Gastroesophageal sphincter (tissue), 4 donors: ENCODE results near the gene C3orf20. TPM values are rescaled to one million over a fixed set of nuclear protein-coding genes. Genes with fewer than 3 reads are reported as not detected.

Source experiments
- ATAC-seq: fragments of 150-250 bp; one replicate; pipeline ENCODE4 v1.9.1; 2016; ENCODE audit warnings: mild to moderate bottlenecking, moderate library complexity
- H3K27ac ChIP-seq, 4 donors: fragments of 200-600 bp; sonication (generic) in 3 of 4; 1 replicate in 3 of 4; 2 replicates in 1 of 4; pipeline ENCODE4 v1.5.1; 2016 to 2019
- H3K27me3 ChIP-seq: fragments of 200-600 bp; sonication (generic); one replicate; pipeline ENCODE4 v1.5.1; 2019
- H3K36me3 ChIP-seq, 2 donors: fragments of 200-600 bp; sonication (generic); one replicate each; pipeline ENCODE4 v1.5.1; 2019; ENCODE audit warnings: control low read depth in 1 of 2
- H3K4me1 ChIP-seq, 3 donors: fragments of 200-600 bp; sonication (generic); 1 replicate in 2 of 3; 2 replicates in 1 of 3; pipeline ENCODE4 v1.5.1; 2016 to 2019; ENCODE audit warnings: control low read depth in 2 of 3
- H3K4me3 ChIP-seq, 2 donors: fragments of 200-600 bp; sonication (generic); one replicate each; pipeline ENCODE4 v1.5.1; 2019; ENCODE audit warnings: mild to moderate bottlenecking in 1 of 2, moderate library complexity in 1 of 2
- H3K9me3 ChIP-seq, 3 donors: fragments of 200-600 bp; sonication (generic); one replicate each; pipeline ENCODE4 v1.5.1; 2017 to 2019; ENCODE audit warnings: control low read depth in 2 of 3
- EP300 ChIP-seq: sonication (generic); formaldehyde crosslinking; IDR thresholded peaks from one replicate; pipeline ENCODE4 v1.6.1; 2017; ENCODE audit warnings: antibody characterized with exemption, mild to moderate bottlenecking
- POLR2A ChIP-seq, 2 donors: fragments of 450-650 bp; IDR thresholded peaks; one replicate each; pipeline ENCODE4 v1.6.1; 2017; ENCODE audit warnings: antibody characterized with exemption in 2 of 2, mild to moderate bottlenecking in 2 of 2, moderate library complexity in 1 of 2
- POLR2AphosphoS5 ChIP-seq: sonication (generic); formaldehyde crosslinking; IDR thresholded peaks from one replicate; pipeline ENCODE4 v1.6.1; 2017; ENCODE audit warnings: antibody characterized with exemption
- WGBS, 2 donors: methylation state at CpG; one replicate each; pipeline ENCODE4 v1.1.5; 2018; ENCODE audit warnings: low coverage in 1 of 2; 5-methylcytosine and 5-hydroxymethylcytosine counted together
- total RNA-seq, 4 donors: library from RNA; depleted of rRNA; stranded (reverse); fragments of >200 nt; gene quantifications; one replicate each; pipeline ENCODE4 v1.1.0, GENCODE V29; 2016
- TF ChIP-seq, protein P1 (sequence below), 4 experiments: fragments of 200-600 bp in 2 of 4; fragments of 450-650 bp in 2 of 4; sonication (generic) in 1 of 4; IDR thresholded peaks; one replicate each; pipeline ENCODE4 v1.5.1; 2017 to 2019; ENCODE audit warnings: antibody characterized with exemption in 4 of 4, mild to moderate bottlenecking in 2 of 4, moderate library complexity in 2 of 4

C3orf20 gene
- total RNA-seq, 4 donors from 2014 or later: 0.13 TPM; not detected in 3

DNA sequence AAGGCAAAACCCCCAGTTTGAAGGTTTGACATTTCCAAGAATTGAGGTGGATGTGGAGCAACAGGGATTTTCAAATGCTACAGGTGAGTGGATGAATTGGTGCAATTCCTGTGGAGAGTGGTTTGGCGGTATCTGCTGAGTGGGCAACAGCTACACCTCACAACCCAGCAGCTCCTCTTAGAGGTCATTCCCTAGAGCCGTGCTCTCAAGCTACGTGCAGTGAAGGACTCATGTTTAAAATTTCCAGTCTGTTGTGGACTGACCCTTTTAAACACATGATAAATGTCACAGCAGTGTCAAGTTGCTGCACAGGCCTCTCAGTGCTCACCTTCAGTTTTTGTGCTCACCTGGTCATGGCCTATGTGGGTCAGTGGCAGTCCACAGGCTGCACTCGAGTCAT is 9.5 kb downstream of the C3orf20 start:
- Histone ChIP-seq H3K9me3 (no peaks in the 10 kb centered on the region), H3K27me3 (no peaks in the 10 kb centered on the region), H3K36me3 (no peaks in the 10 kb centered on the region), H3K4me3 (no peak overlapping the region), H3K4me1 (no peaks in the 10 kb centered on the region), H3K27ac (no peak overlapping the region)
- 97 to 100% methylated on average over 3 to 4 of the region's 4 CpGs for WGBS, 2 donors
- no peak for ATAC-seq
- TF ChIP-seq, protein P1, sequence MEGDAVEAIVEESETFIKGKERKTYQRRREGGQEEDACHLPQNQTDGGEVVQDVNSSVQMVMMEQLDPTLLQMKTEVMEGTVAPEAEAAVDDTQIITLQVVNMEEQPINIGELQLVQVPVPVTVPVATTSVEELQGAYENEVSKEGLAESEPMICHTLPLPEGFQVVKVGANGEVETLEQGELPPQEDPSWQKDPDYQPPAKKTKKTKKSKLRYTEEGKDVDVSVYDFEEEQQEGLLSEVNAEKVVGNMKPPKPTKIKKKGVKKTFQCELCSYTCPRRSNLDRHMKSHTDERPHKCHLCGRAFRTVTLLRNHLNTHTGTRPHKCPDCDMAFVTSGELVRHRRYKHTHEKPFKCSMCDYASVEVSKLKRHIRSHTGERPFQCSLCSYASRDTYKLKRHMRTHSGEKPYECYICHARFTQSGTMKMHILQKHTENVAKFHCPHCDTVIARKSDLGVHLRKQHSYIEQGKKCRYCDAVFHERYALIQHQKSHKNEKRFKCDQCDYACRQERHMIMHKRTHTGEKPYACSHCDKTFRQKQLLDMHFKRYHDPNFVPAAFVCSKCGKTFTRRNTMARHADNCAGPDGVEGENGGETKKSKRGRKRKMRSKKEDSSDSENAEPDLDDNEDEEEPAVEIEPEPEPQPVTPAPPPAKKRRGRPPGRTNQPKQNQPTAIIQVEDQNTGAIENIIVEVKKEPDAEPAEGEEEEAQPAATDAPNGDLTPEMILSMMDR (IDR thresholded peaks at IDR 0.05): no peak
- TF ChIP-seq EP300: no peak
- TF ChIP-seq POLR2AphosphoS5: no peak
- no peak for TF ChIP-seq POLR2A (IDR thresholded peaks at IDR 0.05)

DNA sequence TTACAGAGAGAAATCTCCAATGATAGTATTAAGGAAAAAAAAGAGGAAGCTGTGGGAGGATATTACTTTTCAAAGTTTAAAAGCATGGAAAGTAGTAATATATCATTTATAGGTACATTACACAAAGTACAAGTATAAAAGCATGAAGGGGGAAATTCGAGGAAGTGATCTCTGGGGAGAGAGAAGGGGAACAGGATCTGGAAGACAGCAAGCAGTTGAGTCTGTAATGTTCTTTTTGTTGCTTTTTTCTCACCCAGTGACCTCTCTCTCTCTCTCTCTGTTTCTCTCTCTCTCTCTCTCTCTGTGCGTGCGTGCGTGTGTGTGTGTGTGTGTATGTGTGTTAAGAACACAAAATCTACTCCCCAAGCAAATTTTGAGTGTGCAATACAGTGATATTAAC is 10.2 kb downstream of the C3orf20 start:
- H3K9me3 ChIP-seq: no peaks in the 10 kb centered on the region
- H3K36me3 ChIP-seq: no peaks in the 10 kb centered on the region
- no peaks in the 10 kb centered on the region for H3K27me3 ChIP-seq
- no peak for ATAC-seq
- TF ChIP-seq, protein P1 (IDR thresholded peaks at IDR 0.05): no peak
- no peak for TF ChIP-seq POLR2A (IDR thresholded peaks at IDR 0.05)
- no peak for TF ChIP-seq EP300
- no peak for TF ChIP-seq POLR2AphosphoS5
- H3K4me3 ChIP-seq: no peak overlapping the region
- 34 to 35% methylated on average over 4 of the region's 4 CpGs for WGBS, 2 donors
- H3K4me1 ChIP-seq: no peaks in the 10 kb centered on the region
- H3K27ac ChIP-seq: no peak overlapping the region

GRCh38 chr3:14687360-14687759 is 12.4 kb downstream of the C3orf20 start:
- H3K36me3 ChIP-seq: no peaks in the 10 kb centered on the region
- no peaks in the 10 kb centered on the region for H3K4me1 ChIP-seq
- no peak for ATAC-seq
- TF ChIP-seq POLR2AphosphoS5 (no peak), EP300 (no peak), POLR2A (IDR thresholded peaks at IDR 0.05) (no peak)
- TF ChIP-seq, protein P1 (IDR thresholded peaks at IDR 0.05): no peak
- H3K27ac ChIP-seq: no peak overlapping the region
- H3K4me3 ChIP-seq: no peak overlapping the region
- WGBS, 2 donors: 60 to 87% methylated on average over 1 to 3 of the region's 3 CpGs
- H3K27me3 ChIP-seq: no peaks in the 10 kb centered on the region
- H3K9me3 ChIP-seq: peaks cover 0 to 2% (median 0%) of the 10 kb centered on the region in 3 donors

DNA sequence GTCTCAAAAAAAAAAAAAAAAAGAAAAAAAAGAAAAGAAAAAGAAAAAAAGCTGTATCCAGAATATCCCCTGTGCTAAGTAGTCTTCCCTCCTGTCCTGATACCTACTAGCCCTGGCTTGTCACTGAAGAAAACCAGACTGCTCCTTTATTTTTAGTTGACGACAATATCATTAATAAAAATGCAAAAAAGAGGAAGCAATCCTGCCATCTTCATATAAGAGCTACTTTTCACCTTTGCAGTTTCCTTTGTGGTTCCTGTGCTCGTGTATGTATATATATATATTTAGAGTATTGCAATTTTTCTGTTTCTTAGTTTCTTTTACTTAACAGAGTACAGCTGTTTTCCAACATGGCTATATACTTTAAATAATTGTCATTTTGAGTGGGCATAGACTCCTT is 13.6 kb downstream of the C3orf20 start:
- TF ChIP-seq POLR2AphosphoS5 (no peak), POLR2A (IDR thresholded peaks at IDR 0.05) (no peak), EP300 (no peak)
- TF ChIP-seq, protein P1 (IDR thresholded peaks at IDR 0.05): no peak
- Histone ChIP-seq H3K27me3 (no peaks in the 10 kb centered on the region), H3K4me3 (no peak overlapping the region), H3K27ac (no peak overlapping the region), H3K4me1 (no peaks in the 10 kb centered on the region), H3K9me3 (peaks cover 0 to 14% (median 0%) of the 10 kb centered on the region in 3 donors), H3K36me3 (no peaks in the 10 kb centered on the region)
- no peak for ATAC-seq
- 43 to 79% methylated on average over 2 of the region's 2 CpGs for WGBS, 2 donors

DNA sequence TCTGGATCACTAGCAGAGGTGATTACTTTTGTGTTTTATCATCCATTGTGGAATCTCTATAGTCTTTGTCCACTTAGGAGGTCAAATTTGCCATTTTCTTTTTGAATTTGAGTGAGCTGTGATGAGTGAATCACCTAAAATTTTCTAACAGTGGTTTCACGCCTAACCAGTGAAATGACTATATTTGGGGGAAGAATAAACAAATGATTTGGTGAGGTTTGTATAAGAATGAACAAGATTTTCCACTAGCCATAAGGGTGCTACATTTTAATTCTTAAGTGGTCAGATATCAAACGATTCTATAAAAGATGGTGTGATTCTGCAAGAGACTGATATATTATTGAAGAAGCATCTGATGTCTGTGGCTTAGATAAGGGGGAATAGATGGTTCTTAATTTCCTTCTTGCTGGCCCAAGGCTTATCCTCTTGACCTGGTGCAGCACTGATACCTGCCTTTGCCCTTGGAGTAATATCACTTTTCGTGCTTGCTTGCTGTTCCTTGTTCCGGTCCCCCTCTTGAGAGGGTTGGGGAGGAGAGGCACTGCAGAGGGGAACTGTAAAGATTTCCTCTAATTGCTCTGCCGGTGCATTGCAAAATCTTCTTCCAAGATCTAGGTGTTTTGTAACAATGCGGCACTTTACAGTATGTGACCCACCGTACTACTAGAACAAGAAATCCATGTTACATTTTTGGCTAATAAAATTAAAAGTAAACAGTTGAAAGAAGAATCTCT is 14.5 kb downstream of the C3orf20 start:
- H3K9me3 ChIP-seq: peaks cover 0 to 20% (median 0%) of the 10 kb centered on the region in 3 donors
- no peaks in the 10 kb centered on the region for H3K36me3 ChIP-seq
- H3K4me3 ChIP-seq: no peak overlapping the region
- no peaks in the 10 kb centered on the region for H3K4me1 ChIP-seq
- no peaks in the 10 kb centered on the region for H3K27me3 ChIP-seq
- TF ChIP-seq POLR2AphosphoS5 (no peak), POLR2A (IDR thresholded peaks at IDR 0.05) (no peak), EP300 (no peak)
- TF ChIP-seq, protein P1 (IDR thresholded peaks at IDR 0.05): no peak
- H3K27ac ChIP-seq: no peak overlapping the region
- WGBS, 2 donors: 81 to 87% methylated on average over 5 to 7 of the region's 7 CpGs
- no peak for ATAC-seq
